Activated naive CD8-positive, alpha-beta T cell treated with anti-CD3 and anti-CD28 coated beads, Interleukin-2, amount 10 ng/mL, durations not matched to agents 7 days and 5 days (primary cell): ENCODE measurements around the gene ITGB1BP1. TPM values are rescaled to one million over a fixed set of nuclear protein-coding genes. Genes with fewer than 3 reads are reported as not detected.
A peak's percentile ranks its signal among the peaks of the same experiment; 100 is the strongest.

Source experiments
- ATAC-seq: fragments of 150-1000 bp; cut with Tn5 transposase; one replicate; pipeline ENCODE4 v1.10.0; 2021; ENCODE audit warnings: low read depth, moderate library complexity
- POLR2A ChIA-PET: fragments of 350-600 bp; sonication (Branson Sonifier 250); formaldehyde crosslinking; loops from one replicate; lab custom pipeline; 2021; ENCODE audit warnings: antibody characterized with exemption; lab: Charles Lee
- DNase-seq: peaks from one replicate; pipeline ENCODE4 v3.0.0; 2021
- H3K27ac Mint-ChIP-seq: one replicate; pipeline ENCODE4 v1.8.0; 2022; ENCODE audit warnings: mild to moderate bottlenecking, mixed read lengths
- H3K27me3 Mint-ChIP-seq: one replicate; pipeline ENCODE4 v1.8.0; 2022; ENCODE audit warnings: mild to moderate bottlenecking, moderate library complexity, mixed read lengths
- H3K36me3 Mint-ChIP-seq: one replicate; pipeline ENCODE4 v1.8.0; 2021; ENCODE audit warnings: mild to moderate bottlenecking, mixed read lengths
- H3K4me1 Mint-ChIP-seq: one replicate; pipeline ENCODE4 v1.8.0; 2021; ENCODE audit warnings: mixed read lengths
- H3K4me3 Mint-ChIP-seq: one replicate; pipeline ENCODE4 v1.8.0; 2022; ENCODE audit warnings: mild to moderate bottlenecking, moderate library complexity, mixed read lengths
- H3K9me3 Mint-ChIP-seq: one replicate; pipeline ENCODE4 v1.8.0; 2021; ENCODE audit warnings: mixed read lengths
- total RNA-seq, 2 experiments: library from RNA; stranded (reverse); gene quantifications; one replicate each; pipeline ENCODE4 v1.2.3, GENCODE V29; 2021

ITGB1BP1 gene
- total RNA-seq, 2 experiments from 2014 or later: 104 to 122 TPM

DNA sequence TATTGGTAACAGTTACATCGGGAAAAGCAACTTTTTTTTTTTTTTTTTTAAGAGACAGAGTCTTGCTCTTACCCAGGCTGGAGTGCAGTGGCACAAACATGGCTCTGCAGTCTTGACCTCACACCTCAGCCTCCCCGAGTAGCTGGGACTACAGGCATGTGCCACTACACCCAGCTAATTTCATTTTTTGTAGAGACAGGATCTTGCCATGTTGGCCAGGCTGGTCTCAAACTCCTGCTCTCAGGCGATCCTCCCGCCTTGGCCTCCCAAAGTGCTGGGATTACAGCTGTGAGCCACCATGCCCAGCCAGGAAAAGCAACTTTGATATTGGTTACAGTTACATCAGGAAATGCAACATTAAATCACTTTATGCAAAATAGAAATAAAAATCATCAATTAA lies 4.6 kb downstream of the ITGB1BP1 start:
- POLR2A ChIA-PET: no interaction called here
- H3K36me3 Mint-ChIP-seq: peaks cover 27% of the 10 kb centered on the region
- no peaks in the 10 kb centered on the region for H3K27me3 Mint-ChIP-seq
- no peak for ATAC-seq
- H3K27ac Mint-ChIP-seq: no peak overlapping the region
- H3K4me1 Mint-ChIP-seq: peaks cover 41% of the 10 kb centered on the region
- H3K9me3 Mint-ChIP-seq: no peaks in the 10 kb centered on the region
- no peak overlapping the region for H3K4me3 Mint-ChIP-seq
- no peak for DNase-seq

DNA sequence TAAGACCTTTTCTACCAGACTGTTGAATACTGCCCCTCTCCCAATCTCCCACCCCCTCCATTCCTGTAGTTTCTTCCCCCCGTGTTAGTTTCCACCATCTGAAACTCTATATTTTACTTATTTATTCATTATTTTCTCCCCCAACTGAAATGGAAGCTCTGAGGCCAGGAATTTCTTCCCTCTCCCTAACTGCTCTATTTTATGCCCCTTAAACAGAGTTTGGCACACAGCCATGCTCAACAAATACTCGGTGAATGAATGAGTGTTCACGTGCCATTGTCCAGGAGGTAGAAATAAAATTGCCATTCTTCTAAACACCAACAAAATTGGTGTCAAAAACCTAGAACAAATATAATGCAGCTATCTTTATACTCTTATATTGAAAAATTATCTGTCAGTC lies 5.6 kb downstream of the ITGB1BP1 start:
- DNase-seq (no peak), ATAC-seq (no peak)
- Mint-ChIP-seq H3K27ac (no peak overlapping the region), H3K4me3 (no peak overlapping the region), H3K27me3 (no peaks in the 10 kb centered on the region), H3K4me1 (peaks cover 42% of the 10 kb centered on the region), H3K36me3 (peaks cover 27% of the 10 kb centered on the region), H3K9me3 (no peaks in the 10 kb centered on the region)
- POLR2A ChIA-PET: interaction anchor here (0.6 kb wide), 1 partner anchor 66 kb away, joined by 3 read pairs; no protein-coding TSS in a partner anchor

DNA sequence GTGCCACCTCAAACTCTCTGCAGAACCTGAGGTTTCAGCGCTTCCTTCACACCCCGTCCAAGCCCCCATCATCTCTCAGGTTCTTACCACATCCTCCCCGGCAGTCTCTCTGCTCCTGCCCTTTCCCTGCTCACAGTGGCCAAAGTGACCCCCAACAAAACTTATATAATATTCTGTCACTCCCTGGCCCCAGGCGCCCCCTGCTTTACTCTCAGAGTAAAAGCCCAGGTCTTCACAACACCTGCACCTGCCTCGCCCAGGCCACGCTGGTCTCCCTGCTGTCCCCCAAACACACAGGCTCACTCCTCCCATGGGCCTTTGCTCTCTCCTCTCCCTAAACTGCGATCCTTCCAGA lies 6.4 kb downstream of the ITGB1BP1 start:
- peaks cover 25% of the 10 kb centered on the region for H3K36me3 Mint-ChIP-seq
- H3K27ac Mint-ChIP-seq: peak overlapping the region; percentile 52

DNA sequence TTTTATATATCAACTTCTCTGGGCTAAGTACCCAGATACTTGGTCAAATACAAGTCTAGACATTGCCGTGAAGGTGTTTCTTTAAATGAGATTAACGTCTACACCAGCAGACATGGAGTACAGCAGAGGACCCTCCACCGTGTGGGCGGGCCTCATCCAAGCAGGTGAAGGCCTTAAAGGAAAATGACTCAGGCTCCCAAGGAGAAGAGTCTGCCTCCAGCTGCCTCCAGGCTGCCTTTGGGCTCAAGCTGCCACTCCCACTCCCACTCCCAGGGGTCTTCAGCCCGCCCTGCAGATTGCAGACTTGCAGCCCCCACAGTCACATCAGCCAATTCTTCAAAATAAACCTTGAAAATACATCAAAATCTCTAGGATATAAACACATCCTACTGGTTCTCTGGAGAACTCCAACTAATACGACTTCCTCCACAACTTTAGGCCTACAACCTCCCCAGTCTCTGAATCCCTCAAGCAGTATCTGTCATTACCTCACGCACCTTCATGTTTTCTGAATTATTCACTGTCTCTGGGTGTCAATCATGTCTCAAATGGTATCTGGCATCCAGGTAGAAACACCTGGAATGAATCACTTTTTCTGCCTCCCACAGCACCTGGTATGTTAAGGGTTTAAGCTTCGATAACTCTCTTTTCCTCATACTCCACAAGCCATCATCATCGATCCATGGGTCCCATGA lies 6.9 kb downstream of the ITGB1BP1 start:
- Mint-ChIP-seq H3K4me3 (peak overlapping the region; percentile 0), H3K27ac (peak overlapping the region; percentile 52), H3K36me3 (peaks cover 24% of the 10 kb centered on the region), H3K4me1 (peaks cover 33% of the 10 kb centered on the region), H3K9me3 (no peaks in the 10 kb centered on the region), H3K27me3 (no peaks in the 10 kb centered on the region)
- no peak for DNase-seq
- no peak for ATAC-seq
- POLR2A ChIA-PET: no interaction called here

More for the DNA sequence above, 6.4 kb downstream of the ITGB1BP1 start:
- ATAC-seq (no peak), DNase-seq (no peak)
- no peaks in the 10 kb centered on the region for H3K27me3 Mint-ChIP-seq
- H3K4me3 Mint-ChIP-seq: peak overlapping the region; percentile 0
- no peaks in the 10 kb centered on the region for H3K9me3 Mint-ChIP-seq
- POLR2A ChIA-PET: no interaction called here
- peaks cover 37% of the 10 kb centered on the region for H3K4me1 Mint-ChIP-seq

DNA sequence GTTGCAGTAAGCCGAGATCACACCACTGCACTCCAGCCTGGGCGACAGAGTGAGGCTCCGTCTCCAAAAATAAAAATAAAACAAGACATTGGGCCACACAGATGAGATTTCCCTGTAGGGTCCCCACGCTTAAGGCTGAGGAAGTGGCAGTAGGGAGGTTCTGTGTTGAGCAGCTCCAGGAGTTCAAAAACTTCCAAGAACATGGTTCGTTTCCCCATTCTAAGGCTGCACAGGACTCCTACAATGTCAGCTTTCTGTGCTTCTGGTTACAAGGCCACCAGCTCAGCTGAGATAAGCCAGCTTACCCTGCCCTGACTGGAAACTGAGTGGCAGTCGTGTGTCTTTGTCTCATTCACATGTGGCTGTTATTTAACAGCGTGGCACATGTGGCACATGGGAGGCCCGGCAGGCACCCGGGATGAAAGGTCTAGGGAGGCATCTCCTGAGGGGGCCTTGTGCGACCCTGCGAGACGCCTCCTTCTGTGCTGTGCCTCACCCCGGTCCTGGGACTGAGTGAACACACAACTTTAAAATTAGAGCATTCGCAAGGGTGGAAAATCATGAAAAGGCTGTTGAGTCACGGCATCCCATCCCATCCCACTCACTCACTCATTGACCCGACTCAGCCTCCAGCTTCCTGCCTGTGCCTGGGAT lies 7.7 kb downstream of the ITGB1BP1 start:
- DNase-seq (no peak), ATAC-seq (no peak)
- peaks cover 25% of the 10 kb centered on the region for H3K36me3 Mint-ChIP-seq
- POLR2A ChIA-PET: no interaction called here
- no peak overlapping the region for H3K4me3 Mint-ChIP-seq
- no peaks in the 10 kb centered on the region for H3K27me3 Mint-ChIP-seq
- peaks cover 33% of the 10 kb centered on the region for H3K4me1 Mint-ChIP-seq
- no peaks in the 10 kb centered on the region for H3K9me3 Mint-ChIP-seq
- H3K27ac Mint-ChIP-seq: no peak overlapping the region

- H3K4me3 Mint-ChIP-seq: no peak overlapping the region
- peaks cover 20% of the 10 kb centered on the region for H3K36me3 Mint-ChIP-seq
- ATAC-seq: no peak
- no peaks in the 10 kb centered on the region for H3K9me3 Mint-ChIP-seq
- DNase-seq: no peak
- peaks cover 20% of the 10 kb centered on the region for H3K4me1 Mint-ChIP-seq
- no peaks in the 10 kb centered on the region for H3K27me3 Mint-ChIP-seq
- no peak overlapping the region for H3K27ac Mint-ChIP-seq
- POLR2A ChIA-PET: interaction anchor here (1.9 kb wide), 1 partner anchor 10 kb away, joined by 5 read pairs; the partner anchor contains the start of genes CPSF3 and ITGB1BP1
Measured at GRCh38 chr2:9412781-9413180, 10.5 kb downstream of the ITGB1BP1 start.

- Mint-ChIP-seq H3K4me1 (peaks cover 9% of the 10 kb centered on the region), H3K4me3 (no peak overlapping the region), H3K36me3 (peaks cover 14% of the 10 kb centered on the region), H3K27ac (no peak overlapping the region), H3K9me3 (no peaks in the 10 kb centered on the region), H3K27me3 (no peaks in the 10 kb centered on the region)
- ATAC-seq (peak; percentile 45), DNase-seq (no peak)
- POLR2A ChIA-PET: interaction anchor here (2.5 kb wide), 1 partner anchor 13 kb away, joined by 6 read pairs; the partner anchor contains the start of gene ITGB1BP1
Measured at GRCh38 chr2:9410108-9410507, 13.2 kb downstream of the ITGB1BP1 start.

DNA sequence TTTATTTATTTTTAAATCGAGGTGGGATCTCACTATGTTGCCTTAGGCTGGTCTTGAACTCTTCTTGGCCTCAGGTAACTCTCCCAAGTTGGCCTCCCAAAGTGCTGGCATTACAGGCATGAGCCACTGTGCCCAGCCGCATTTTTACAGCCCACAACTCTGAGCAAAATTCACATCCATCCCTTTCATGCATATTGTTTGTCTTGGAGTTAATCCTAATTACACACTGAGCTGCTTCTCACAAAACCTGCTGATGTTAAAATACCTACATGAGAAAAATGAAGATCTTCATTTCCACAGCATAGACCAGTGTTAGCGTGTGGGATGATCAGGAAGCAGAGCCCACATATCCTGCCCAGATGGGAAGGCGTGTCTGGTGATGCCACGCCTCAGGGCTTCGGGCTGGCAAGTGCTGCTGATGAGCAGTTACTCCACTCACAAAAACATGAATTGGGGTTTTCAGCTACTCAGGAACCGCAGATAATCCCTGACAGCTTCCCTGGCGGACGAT lies 14.6 kb downstream of the ITGB1BP1 start:
- no peak for ATAC-seq
- Mint-ChIP-seq H3K36me3 (peaks cover 7% of the 10 kb centered on the region), H3K9me3 (no peaks in the 10 kb centered on the region), H3K4me1 (peaks cover 2% of the 10 kb centered on the region), H3K27ac (peak overlapping the region; percentile 34), H3K27me3 (no peaks in the 10 kb centered on the region), H3K4me3 (no peak overlapping the region)
- no peak for DNase-seq
- POLR2A ChIA-PET: interaction anchor here (2.5 kb wide), 1 partner anchor 14 kb away, joined by 6 read pairs; the partner anchor contains the start of gene ITGB1BP1

- POLR2A ChIA-PET: no interaction called here
- ATAC-seq (no peak), DNase-seq (no peak)
- no peaks in the 10 kb centered on the region for H3K27me3 Mint-ChIP-seq
- peaks cover 2% of the 10 kb centered on the region for H3K4me1 Mint-ChIP-seq
- no peak overlapping the region for H3K27ac Mint-ChIP-seq
- H3K4me3 Mint-ChIP-seq: no peak overlapping the region
- H3K36me3 Mint-ChIP-seq: peaks cover 7% of the 10 kb centered on the region
- no peaks in the 10 kb centered on the region for H3K9me3 Mint-ChIP-seq
Measured at GRCh38 chr2:9407363-9407811, 15.9 kb downstream of the ITGB1BP1 start.

GRCh38 chr2:9406529-9407362 lies 16.6 kb downstream of the ITGB1BP1 start:
- H3K4me1 Mint-ChIP-seq: peaks cover 2% of the 10 kb centered on the region
- H3K27ac Mint-ChIP-seq: no peak overlapping the region
- peaks cover 6% of the 10 kb centered on the region for H3K36me3 Mint-ChIP-seq
- ATAC-seq (no peak), DNase-seq (no peak)
- H3K27me3 Mint-ChIP-seq: no peaks in the 10 kb centered on the region
- H3K4me3 Mint-ChIP-seq: no peak overlapping the region
- H3K9me3 Mint-ChIP-seq: no peaks in the 10 kb centered on the region
- POLR2A ChIA-PET: no interaction called here

DNA sequence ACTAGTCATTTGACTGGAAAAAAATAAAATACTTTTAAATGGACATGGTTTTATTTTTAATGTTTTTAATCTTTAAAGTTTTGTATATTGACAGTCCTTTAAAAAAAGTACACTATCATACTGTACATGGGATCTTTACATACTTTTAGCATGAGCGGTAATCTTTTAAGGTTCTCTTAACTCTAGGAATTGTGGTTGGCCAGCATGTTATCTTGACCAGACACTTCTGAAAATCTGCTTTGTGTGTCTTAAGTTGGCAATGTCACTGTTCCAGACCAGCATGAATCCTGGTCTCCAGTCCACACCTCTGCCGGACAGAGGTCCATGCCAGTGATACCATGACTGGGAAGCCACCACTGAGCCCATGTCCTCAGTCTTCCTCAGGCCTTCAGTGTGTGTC lies 17.7 kb downstream of the ITGB1BP1 start:
- Mint-ChIP-seq H3K4me1 (no peaks in the 10 kb centered on the region), H3K9me3 (no peaks in the 10 kb centered on the region), H3K27me3 (no peaks in the 10 kb centered on the region), H3K36me3 (peaks cover 3% of the 10 kb centered on the region), H3K27ac (no peak overlapping the region), H3K4me3 (no peak overlapping the region)
- DNase-seq (no peak), ATAC-seq (no peak)
- POLR2A ChIA-PET: no interaction called here

- POLR2A ChIA-PET: interaction anchor here (0.5 kb wide), 1 partner anchor 724 kb away, joined by 12 read pairs; no protein-coding TSS in a partner anchor
Measured at GRCh38 chr2:9404451-9404850, 18.9 kb downstream of the ITGB1BP1 start.

DNA sequence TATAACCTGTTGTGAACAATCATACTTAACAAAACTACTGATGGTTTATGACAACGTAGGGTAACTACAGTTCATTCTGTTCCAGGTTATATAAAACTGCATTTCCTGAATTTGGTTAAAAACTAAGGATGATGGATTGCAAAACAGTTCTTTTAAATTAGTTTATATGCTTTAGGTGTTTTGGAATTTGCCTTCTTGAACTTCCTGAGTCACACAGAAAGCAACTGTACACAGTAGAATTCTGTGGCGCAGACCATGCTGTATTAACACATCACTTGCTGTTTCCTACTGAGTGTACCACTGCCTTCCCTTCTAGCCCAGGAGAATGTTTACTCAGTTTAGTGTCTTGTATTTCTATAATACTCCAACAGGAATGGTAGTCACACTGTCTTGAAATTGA lies 19.4 kb downstream of the ITGB1BP1 start:
- POLR2A ChIA-PET: interaction anchor here (0.5 kb wide), 1 partner anchor 723 kb away, joined by 12 read pairs; no protein-coding TSS in a partner anchor
- no peaks in the 10 kb centered on the region for H3K4me1 Mint-ChIP-seq
- no peak overlapping the region for H3K4me3 Mint-ChIP-seq
- ATAC-seq (no peak), DNase-seq (no peak)
- H3K9me3 Mint-ChIP-seq: no peaks in the 10 kb centered on the region
- no peak overlapping the region for H3K27ac Mint-ChIP-seq
- H3K27me3 Mint-ChIP-seq: no peaks in the 10 kb centered on the region
- no peaks in the 10 kb centered on the region for H3K36me3 Mint-ChIP-seq

More at GRCh38 chr2:9404451-9404850, 18.9 kb downstream of the ITGB1BP1 start:
- Mint-ChIP-seq H3K27me3 (no peaks in the 10 kb centered on the region), H3K4me1 (no peaks in the 10 kb centered on the region), H3K27ac (no peak overlapping the region), H3K9me3 (no peaks in the 10 kb centered on the region), H3K36me3 (no peaks in the 10 kb centered on the region), H3K4me3 (no peak overlapping the region)
- ATAC-seq: no peak
- no peak for DNase-seq
